Measurements from ENCODE around the gene C16orf89. TPM values are rescaled to one million over a fixed set of nuclear protein-coding genes. Genes with fewer than 3 reads are reported as not detected.
"Not testable (repeated sequence)": the region's sequence is repeated elsewhere in the genome, so short reads cannot be mapped to it uniquely, and the experiment has no call there.

Gene C16orf89, protein sequence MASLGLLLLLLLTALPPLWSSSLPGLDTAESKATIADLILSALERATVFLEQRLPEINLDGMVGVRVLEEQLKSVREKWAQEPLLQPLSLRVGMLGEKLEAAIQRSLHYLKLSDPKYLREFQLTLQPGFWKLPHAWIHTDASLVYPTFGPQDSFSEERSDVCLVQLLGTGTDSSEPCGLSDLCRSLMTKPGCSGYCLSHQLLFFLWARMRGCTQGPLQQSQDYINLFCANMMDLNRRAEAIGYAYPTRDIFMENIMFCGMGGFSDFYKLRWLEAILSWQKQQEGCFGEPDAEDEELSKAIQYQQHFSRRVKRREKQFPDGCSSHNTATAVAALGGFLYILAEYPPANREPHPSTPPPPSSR
- not detected for polyA plus RNA-seq

DNA sequence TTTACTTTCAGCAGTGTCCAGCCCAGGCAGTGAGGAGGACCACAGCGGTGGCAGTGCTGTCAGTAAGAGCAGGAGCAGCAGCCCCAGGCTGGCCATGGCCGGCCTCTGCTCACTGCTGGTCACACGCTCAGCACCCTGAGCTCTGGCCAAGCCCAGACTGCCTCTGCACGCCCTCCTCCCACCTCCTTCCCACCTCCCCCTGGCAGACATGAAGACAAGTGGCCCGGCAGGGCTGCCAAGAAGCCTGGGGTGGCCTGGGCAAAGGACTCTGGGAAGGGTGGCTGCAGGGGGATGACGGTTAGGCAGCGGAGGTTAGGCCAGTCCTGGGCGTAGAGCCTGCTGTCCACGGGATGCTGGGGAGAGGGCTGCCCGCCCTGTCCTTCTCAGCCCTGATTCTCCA lies at the start of gene C16orf89:
TSS of gene C16orf89 (minus strand) at position 144 of the 400 bp plus-strand sequence. CDS start at position 96, 48 bp downstream.
- Mint-ChIP-seq H3K36me3 (no peaks in the 10 kb centered on the region), H3K27ac (no peak within 1 kb of the TSS), H3K4me3 (no peak within 1 kb of the TSS), H3K9me3 (no peaks in the 10 kb centered on the region), H3K27me3 (ENCODE audit: low read depth in 3 of 3) (peaks cover 0 to 7% (median 7%) of the 10 kb centered on the region in 3 donors), H3K4me1 (peaks cover 3 to 8% of the 10 kb centered on the region in 2 donors)
- no peak for DNase-seq

DNA sequence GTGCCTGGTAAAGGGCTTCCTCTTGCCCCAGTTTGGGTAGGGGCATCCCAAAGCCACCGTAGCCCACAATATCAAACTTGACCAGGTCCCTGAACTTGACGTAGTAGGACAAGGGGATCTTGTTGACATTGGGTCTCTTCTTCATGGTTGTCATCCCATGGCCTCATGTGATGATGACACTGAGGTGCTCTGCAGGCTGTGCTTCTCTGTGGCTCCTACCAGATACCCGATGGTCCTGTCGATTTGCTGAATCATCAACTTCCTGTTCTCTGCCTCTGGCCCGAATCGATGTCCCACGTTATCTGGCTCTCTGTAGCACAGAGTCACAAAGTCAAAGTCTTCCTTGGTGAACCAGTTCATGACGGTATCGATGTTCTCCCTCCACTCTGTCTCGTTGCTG lies 45.2 kb upstream of the C16orf89 start:
- H3K9me3 Mint-ChIP-seq, H3K27ac Mint-ChIP-seq, H3K4me1 Mint-ChIP-seq, H3K36me3 Mint-ChIP-seq, H3K4me3 Mint-ChIP-seq, DNase-seq: not testable (repeated sequence)
- peaks cover 2 to 10% (median 4%) of the 10 kb centered on the region in 3 donors for H3K27me3 Mint-ChIP-seq (ENCODE audit: low read depth in 3 of 3)

DNA sequence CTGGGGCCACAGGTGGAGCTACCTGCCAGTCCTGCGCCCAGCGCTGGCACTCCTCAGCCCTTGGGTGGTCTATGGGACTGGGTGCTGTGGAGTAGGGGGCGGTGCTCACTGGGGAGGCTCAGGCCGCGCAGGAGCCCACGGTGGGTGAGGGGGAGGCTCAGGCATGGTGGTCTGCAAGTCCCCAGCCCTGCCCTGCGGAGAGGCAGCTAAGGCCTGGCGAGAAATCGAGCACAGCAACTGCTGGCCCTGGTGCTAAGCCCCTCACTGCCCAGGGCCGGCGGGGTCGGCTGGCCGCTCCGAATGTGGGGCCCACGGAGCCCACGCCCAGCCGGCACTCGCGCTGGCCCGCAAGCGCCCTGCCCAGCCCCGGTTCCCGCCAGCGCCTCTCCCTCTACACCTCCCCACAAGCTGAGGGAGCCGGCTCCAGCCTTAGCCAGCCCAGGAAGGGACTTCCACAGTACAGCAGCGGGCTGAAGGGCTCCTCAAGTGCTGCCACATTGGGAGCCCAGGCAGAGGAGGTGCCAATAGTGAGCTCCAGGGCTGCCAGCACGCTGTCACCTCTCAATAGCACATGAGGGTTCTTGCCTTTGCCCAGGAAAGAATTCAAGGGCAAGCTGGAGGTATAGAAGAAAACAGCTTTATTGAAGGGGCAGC lies 42.9 kb upstream of the C16orf89 start:
- no peak for DNase-seq
- no peaks in the 10 kb centered on the region for H3K36me3 Mint-ChIP-seq
- H3K4me1 Mint-ChIP-seq, result no peaks in the 10 kb centered on the region

GRCh38 chr16:5105039-5105438 lies 39.3 kb upstream of the C16orf89 start:
- H3K4me3 Mint-ChIP-seq; DNase-seq; H3K9me3 Mint-ChIP-seq; H3K36me3 Mint-ChIP-seq; H3K27me3 Mint-ChIP-seq (ENCODE audit: low read depth in 3 of 3); H3K4me1 Mint-ChIP-seq; H3K27ac Mint-ChIP-seq: not testable (repeated sequence)

More for the DNA sequence above, 42.9 kb upstream of the C16orf89 start:
- Mint-ChIP-seq H3K27ac (no peak overlapping the region), H3K9me3 (no peaks in the 10 kb centered on the region), H3K27me3 (ENCODE audit: low read depth in 3 of 3) (peaks cover 0 to 2% (median 1%) of the 10 kb centered on the region in 3 donors), H3K4me3 (no peak overlapping the region)

GRCh38 chr16:5103296-5104032 lies 37.7 kb upstream of the C16orf89 start:
- not testable (repeated sequence) for H3K9me3 Mint-ChIP-seq; H3K27me3 Mint-ChIP-seq (ENCODE audit: low read depth in 3 of 3); H3K4me1 Mint-ChIP-seq; H3K27ac Mint-ChIP-seq; H3K36me3 Mint-ChIP-seq; H3K4me3 Mint-ChIP-seq; DNase-seq

DNA sequence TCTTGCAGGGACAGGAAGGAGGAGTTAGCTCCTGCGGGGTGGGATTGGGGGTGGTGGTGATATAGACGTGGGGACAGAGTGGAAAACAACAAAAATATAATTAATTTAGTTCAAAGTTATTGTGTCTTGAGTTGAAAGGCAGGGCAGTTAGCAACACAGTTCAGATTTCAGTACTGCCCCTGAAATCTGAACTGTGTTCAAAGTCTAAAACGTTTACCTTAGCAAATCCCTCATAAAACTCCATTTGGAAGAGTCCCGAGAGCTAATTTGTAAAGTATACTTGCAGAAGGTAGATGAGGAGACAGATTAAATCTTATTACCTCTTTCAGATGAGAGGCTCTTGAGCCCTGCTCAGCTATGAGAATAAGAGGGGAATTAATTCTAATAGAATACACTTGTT lies 33.4 kb upstream of the C16orf89 start:
- H3K27me3 Mint-ChIP-seq (ENCODE audit: low read depth in 3 of 3); H3K9me3 Mint-ChIP-seq; H3K36me3 Mint-ChIP-seq; DNase-seq: not testable (repeated sequence)
- Mint-ChIP-seq H3K4me3 (peak overlapping the region; percentile 76 to 99 (median 95)), H3K4me1 (peaks cover 9 to 11% of the 10 kb centered on the region in 2 donors), H3K27ac (peak overlapping the region in 1 of 6 donors; percentile 68)

DNA sequence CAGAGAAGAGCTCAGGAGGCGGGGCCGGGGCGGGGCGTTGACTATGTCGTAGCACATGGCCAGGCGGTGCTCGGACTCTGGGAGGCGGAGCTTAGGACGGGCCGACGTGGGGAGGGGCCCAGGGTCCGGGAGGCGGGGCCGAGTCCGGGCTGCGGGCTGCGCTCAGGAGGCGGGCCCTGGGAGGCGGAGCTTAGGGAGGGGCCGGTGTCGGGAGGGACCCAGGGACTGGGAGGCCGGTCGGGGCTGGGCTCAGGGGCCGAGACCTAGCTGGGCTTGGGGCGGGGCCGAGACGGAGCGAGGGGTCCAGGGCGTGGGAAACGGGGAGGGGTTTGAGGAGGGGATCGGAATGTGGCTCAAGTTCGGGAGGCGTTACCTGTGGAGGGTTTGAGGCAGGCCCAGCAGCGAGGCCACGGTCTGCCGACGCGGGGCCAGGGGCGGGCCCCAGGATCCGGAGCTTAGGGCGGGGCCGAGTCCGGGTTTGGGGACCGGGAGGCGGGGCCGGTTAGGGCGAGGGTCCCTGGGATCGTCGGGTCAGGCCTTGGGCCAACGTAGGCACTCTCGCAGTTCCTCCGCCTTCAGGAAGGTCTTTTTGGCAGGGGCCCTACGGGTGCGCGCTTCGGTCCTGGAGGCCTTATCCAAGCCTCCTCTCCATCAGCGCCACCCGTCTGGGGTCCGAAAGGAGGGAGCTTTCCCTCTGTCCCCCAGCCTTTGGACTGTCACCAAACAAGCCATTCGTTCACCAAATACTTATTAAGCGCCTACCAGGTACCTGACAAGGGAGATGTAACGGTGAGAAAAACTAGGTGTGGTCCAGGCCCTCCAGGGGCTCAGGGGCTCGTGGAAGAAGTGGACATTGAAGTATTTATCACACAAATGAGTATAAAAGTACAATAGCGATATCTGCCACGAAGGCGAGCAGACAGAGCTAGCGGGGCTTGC lies 32.7 kb upstream of the C16orf89 start:
- DNase-seq, result peak; percentile 96 to 98 (median 97)
- H3K4me3 Mint-ChIP-seq, result peak overlapping the region; percentile 93 to 99 (median 95)
- H3K9me3 Mint-ChIP-seq; H3K36me3 Mint-ChIP-seq; H3K27me3 Mint-ChIP-seq (ENCODE audit: low read depth in 3 of 3): not testable (repeated sequence)
- peaks cover 9 to 11% of the 10 kb centered on the region in 2 donors for H3K4me1 Mint-ChIP-seq
- H3K27ac Mint-ChIP-seq, result peak overlapping the region; percentile 88 to 98 (median 96)

DNA sequence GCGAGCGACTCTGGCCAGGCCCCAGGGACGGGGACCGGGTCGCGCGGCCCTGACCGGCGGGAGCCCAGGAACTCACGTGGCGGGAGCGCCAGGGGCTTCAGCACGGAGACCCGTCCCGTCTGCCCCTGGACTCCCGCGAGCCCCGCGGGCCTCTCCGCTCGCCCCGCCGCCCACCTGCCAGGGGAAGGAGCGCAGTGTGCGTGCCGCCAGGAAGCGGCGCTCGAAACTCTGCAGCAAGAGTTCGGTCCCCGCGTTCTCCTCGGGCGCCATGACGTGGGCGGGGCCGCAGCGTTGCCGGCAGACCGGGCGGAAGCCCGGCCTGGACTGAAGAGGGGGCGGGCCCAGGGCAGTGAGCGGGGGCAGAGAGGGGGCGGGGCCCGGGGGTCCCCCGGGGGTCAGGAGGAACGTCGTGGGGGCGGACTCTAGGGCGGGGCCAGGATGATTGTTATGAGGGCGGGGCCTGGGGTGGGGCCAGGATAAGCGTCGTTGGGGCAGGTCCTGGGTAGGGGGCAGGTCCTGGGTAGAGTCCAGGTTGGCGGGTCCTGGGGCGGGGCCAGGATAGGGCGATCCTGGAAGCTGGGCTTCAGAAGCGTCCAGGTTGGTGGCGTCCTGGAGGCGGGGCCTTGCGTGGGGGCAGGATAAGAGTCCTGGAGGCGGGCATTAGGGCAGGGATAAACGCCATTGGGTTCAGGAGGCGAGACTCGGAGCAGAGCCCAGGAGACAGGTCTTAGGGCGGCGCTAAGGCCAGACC lies 31.9 kb upstream of the C16orf89 start, which contains the start of gene EEF2KMT:
TSS of gene EEF2KMT (minus strand) at position 326 of the 751 bp plus-strand sequence. CDS start at position 270, 56 bp downstream.
- DNase-seq, result peak in 1 of 3 donors; percentile 89
- peak within 1 kb of the TSS; percentile 93 to 99 (median 95) for H3K4me3 Mint-ChIP-seq
- H3K4me1 Mint-ChIP-seq, result peaks cover 9 to 11% of the 10 kb centered on the region in 2 donors

GRCh38 chr16:5097061-5097469 lies 31.3 kb upstream of the C16orf89 start:
- peak; percentile 22 to 28 (median 25) for DNase-seq
- H3K36me3 Mint-ChIP-seq; H3K9me3 Mint-ChIP-seq; H3K27me3 Mint-ChIP-seq (ENCODE audit: low read depth in 3 of 3): not testable (repeated sequence)
- peak overlapping the region; percentile 86 to 95 (median 86) for H3K4me3 Mint-ChIP-seq
- H3K4me1 Mint-ChIP-seq, result peaks cover 13 to 15% of the 10 kb centered on the region in 2 donors
- peak overlapping the region; percentile 77 to 91 (median 88) for H3K27ac Mint-ChIP-seq

More for the DNA sequence above, 31.9 kb upstream of the C16orf89 start, which contains the start of gene EEF2KMT:
- H3K9me3 Mint-ChIP-seq; H3K36me3 Mint-ChIP-seq; H3K27me3 Mint-ChIP-seq (ENCODE audit: low read depth in 3 of 3): not testable (repeated sequence)
- peak within 1 kb of the TSS; percentile 91 to 98 (median 96) for H3K27ac Mint-ChIP-seq

GRCh38 chr16:5096437-5097060 lies 30.8 kb upstream of the C16orf89 start:
- H3K27me3 Mint-ChIP-seq (ENCODE audit: low read depth in 3 of 3); H3K36me3 Mint-ChIP-seq; DNase-seq; H3K9me3 Mint-ChIP-seq: not testable (repeated sequence)
- H3K27ac Mint-ChIP-seq, result peak overlapping the region; percentile 77 to 91 (median 88)
- H3K4me3 Mint-ChIP-seq, result peak overlapping the region; percentile 86 to 95 (median 86)
- H3K4me1 Mint-ChIP-seq, result peaks cover 13 to 17% of the 10 kb centered on the region in 2 donors

DNA sequence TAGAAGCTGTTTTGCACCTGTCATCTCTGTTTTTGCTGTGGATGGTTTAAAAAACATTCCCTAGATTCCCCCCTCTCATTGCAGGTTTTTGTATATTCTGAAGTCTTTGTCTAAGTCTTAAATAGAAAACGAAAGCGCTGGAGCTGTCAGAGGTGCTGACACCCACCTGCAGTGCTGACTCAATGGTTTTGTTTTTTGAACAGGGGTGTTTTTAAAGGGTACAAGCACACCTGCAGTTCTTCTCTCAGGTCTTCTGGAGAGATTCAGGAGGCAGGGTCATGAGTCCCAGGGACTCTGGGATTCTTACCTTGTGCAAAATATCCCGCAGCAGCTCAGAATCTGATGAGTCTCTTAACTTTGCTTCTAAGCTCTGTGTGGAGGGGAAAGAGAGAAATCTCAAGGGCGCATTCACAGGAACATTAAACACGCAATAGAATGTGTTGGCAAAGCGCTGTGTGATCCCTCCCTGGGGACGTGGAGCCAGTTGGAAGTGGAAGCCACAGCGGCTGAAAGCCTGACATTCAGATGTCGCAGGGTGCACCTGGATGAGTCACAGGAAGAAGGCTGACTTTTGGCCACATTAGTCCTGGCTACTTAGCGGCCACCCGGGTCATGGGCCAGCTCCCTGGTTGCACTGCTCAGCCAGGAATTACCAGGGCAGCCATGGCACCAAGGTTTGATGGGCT lies 29.5 kb upstream of the C16orf89 start:
- DNase-seq; H3K27me3 Mint-ChIP-seq (ENCODE audit: low read depth in 3 of 3); H3K27ac Mint-ChIP-seq; H3K36me3 Mint-ChIP-seq; H3K9me3 Mint-ChIP-seq: not testable (repeated sequence)
- Mint-ChIP-seq H3K4me3 (peak overlapping the region in 1 of 5 donors; percentile 35), H3K4me1 (peaks cover 13 to 17% of the 10 kb centered on the region in 2 donors)

- not testable (repeated sequence) for H3K27me3 Mint-ChIP-seq (ENCODE audit: low read depth in 3 of 3); H3K4me3 Mint-ChIP-seq; H3K36me3 Mint-ChIP-seq; H3K27ac Mint-ChIP-seq; DNase-seq; H3K9me3 Mint-ChIP-seq
- peaks cover 11 to 17% of the 10 kb centered on the region in 2 donors for H3K4me1 Mint-ChIP-seq
Observed at GRCh38 chr16:5093746-5094145, 28.0 kb upstream of the C16orf89 start.
